GM18868 (cell line): Measurements from ENCODE around the gene ZCCHC7.
A peak's percentile ranks its signal among the peaks of the same experiment; 100 is the strongest.

Source experiments
- ATAC-seq: cut with Tn5 transposase; IDR thresholded peaks from one replicate; pipeline ENCODE4 v1.9.1; 2021; ENCODE audit warnings: mild to moderate bottlenecking, moderate library complexity; ENCODE audit not compliant: unreplicated experiment

The ZCCHC7 gene

DNA sequence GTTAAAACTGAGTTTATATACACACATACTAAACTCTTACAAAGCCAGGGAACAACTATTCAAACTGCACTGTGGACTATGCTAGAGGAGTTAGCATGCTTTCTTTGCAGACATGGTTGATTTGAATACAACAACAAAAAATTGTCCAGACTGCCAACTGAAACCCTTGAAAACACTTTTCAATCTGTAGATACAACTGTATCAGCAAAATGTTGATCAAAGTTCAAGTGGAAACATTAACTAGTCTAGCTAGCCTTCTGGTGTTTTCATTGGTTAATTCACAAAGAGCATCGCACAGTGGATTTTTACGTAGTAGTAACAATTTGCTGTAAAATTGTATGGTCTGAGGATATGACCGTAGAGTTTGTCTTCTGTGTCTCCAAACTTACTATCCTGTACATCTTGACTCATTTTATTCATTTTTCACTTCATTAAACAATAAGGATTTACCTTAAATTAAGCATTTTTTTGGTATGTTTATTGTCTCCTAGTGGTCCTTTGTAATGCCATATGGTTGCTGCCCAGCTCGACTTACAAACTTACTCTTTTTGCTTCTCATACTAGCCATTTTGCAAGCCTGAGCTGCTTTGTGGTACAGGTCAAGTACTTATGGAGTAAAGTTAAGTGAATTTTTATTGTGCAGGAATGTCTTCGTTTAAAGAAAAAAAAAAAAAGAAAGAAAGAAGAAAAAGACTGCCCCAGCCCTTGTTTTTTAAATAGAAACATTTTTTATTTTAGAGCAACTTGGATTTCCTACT, 123.4 kb downstream of the ZCCHC7 start:
- no peak for ATAC-seq

DNA sequence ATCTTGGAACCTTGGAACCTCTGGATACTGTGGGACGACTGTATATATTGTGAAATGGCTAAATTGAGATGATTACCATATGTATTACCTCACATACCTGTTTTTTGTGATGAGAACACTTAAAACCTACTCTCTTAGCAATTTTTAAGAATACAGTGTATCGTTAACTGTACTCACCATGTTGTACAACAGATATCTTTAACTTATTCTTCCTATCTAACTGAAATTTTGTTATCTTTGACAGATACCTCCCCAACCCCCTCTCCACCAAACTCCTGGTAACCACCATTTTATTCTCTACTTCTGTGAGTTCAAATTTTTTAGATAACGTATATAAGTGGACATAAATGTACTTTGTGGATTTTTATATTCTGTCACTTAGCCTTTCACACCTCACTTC, 126.5 kb downstream of the ZCCHC7 start:
- ATAC-seq = no peak

DNA sequence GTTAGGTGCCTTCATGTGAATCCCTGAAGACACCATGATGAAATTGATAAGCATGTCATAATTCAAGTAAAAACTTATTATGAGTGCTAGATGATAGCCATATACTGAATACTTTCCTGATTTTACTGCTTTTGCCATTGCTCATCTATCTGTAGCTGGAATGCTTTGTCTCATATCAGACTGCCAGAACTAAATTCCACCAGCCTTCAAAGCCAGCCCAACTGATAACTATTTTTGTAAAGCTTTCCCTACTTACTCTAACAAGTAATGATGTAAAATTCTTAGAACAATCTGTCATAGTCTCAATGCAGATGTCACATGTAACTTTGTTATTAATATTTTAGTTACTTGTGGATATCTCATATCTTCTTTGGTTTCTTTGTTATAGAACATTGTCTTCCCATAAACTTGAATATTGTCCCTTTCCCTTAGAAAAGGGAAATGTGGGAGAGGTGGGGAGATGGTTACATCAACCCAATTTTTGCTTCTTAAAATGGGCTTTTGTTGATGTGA, 128.3 kb downstream of the ZCCHC7 start:
- ATAC-seq = no peak

DNA sequence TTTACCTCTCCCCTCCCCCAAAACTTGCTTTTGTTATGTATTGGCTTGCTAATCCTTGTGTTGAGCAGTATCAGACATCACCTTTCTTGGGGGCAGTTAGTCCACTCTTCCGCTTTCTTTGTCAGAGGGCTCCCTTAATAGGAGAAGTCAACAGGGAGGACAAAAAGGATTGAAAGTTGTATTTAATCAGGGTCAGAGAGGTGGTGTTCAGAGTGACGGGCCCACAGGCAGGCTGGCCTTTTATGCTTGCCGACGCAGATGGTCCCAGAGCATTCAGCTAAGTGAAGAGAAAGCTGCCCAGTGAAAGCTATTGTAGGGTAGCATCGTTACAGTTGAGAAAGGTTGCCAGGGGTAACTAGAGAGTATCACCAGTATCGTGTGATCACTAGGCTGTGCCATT, 131.1 kb downstream of the ZCCHC7 start:
- ATAC-seq = peak; percentile 95

DNA sequence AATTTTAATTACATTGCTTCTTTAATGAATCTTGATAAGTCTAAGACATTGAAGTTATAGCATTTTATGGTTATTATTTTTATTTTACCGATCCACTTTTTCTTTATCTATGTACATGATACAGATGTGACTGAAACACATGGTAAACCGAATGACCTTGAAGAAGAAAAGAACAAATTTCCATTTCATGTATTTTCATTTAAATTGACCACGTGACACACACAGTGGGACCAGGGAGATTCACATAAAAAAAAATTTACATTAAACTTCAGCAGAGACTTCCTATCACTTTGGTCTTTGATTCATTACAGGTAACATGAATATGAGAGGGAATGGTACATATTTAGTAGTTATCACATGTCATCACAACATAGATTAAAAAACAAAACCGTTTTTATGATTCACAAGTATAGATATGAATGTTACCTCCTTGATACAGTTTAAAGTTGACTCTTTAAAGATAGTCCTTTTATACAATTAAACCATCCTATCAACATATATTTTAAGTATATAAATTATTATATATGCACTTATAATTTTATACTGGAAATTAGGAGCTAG, 133.1 kb downstream of the ZCCHC7 start:
- ATAC-seq = no peak

DNA sequence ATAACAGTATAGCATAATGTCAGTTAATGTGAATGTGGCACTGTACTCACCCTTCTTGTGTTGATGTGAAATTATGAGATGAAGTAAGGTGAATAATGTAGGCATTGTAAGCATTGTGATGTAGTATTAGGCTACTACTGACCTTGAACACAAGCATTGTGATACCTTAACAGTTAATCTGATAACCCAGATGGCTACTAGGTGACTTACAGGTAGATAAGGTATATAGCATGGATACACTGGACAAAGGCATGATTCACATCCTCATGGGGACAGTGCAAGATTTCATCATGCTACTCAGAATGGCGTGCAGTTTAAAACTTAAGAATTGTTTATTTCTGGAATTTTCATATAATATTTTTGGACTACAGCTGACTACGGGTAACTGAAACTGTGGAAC, 134.8 kb downstream of the ZCCHC7 start:
- ATAC-seq = no peak

DNA sequence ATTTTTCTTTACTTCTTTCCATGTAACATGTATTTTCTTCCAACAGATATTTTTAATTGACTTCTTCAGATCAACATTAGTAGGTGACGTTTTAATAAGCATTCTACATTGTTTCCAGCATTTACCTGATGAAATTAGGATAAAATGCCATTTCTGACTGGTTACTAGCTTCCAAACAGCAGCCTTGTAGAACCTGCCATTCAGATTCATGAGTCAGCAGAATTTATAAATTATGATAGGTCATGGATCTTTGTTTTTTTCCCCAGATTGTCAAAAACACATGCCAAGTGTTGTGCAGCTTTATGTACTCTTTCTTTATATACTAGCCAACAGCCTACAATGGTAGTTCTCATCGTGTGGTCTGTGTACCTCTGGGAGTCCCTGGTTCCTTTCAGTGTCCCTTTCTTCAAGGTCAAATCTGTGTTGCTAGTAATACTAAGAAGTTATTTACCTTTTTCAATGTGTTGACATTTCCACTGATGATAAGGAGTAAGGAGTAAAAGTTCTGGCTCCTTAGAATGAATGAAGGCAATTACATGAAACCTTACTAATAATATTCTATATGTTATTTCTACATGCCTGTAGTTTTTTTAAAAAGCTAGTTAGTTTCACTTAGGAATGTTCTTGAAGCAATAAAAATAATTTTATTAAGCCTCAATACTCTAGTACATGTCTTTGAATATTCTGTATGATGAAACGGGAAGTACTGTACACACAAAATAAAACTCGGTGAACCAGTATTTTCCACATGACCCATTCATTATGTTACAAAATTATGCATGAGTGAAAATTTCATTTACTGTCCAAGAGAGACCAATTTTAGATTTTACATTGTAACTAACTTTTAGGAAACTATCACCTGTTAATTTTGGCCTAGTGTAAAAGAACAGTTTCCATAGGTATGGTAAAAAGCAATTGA, 135.8 kb downstream of the ZCCHC7 start:
- ATAC-seq = no peak

DNA sequence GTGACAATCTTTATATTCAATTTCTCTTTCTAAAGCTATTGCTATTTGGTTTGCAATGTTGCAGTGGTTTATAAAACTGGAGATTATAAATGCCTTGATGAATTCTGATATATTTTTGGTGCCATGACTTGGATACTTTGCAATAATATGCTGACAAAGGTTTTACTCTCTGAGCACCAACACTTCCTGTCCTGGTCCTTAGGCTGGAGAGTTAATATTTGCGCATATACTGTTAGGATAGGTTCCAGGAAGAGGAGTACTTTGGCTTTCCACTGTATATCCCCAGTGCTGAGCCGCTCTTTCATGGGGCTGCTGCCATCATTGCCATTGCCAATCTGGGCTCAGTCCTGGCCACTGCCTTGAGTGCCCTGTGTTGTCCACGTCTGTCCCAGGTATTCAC, 139.6 kb downstream of the ZCCHC7 start:
- ATAC-seq = no peak

DNA sequence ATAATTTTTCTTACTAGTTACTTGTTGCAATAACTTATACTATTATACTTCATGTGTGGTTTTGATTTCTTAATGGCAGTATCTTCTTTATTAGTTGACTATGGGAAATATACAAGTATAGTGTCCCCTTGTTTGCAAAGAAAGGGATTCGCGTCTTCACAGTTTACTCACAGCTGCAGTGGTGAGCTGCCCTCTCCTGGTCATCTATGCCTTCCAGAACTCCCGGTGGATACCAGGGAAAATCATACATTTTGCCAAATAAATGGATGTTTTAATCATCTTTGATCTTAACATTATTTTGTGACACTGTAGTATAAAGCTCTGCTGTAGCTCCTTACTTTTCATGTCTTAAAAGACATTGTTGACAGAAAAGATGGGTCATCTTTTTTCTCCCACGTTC, 142.0 kb downstream of the ZCCHC7 start:
- ATAC-seq = no peak

DNA sequence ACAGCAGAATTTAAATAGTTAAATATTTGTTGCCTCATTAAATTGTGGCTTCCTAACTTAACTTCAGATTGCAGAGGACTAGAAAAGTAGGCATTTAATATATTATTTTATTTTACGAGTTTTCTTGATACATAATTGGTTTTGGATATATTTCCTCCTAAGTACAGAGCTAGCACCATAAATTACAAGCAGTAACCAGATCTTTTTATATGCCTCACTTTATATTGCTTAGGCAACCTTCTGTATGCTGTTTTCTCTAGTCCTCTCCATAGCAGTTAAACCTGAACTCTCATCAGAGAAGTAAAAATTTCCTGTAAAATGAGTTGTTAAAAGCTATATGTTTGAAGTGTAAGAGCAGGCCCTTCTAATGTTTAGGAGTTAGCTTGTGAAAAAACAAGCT, 144.2 kb downstream of the ZCCHC7 start:
- ATAC-seq = no peak

DNA sequence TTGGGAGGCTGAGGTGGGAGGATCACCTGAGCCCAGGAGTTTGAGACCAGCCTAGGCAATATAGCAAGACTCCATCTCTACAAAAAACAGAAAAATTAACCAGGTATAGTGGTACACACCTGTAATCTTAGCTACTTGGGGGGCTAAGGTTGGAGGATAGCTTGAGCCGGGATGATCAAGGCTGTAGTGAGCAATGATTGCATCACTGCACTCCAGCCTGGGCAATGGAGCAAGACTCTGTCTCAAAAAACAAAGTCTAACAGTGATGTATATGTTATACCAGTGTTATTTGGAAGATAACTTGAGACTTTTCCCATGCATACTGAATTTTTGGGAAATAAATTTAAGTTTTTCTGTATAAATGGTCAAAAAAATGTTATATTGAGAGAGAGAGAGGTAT, 146.3 kb downstream of the ZCCHC7 start:
- no peak for ATAC-seq

DNA sequence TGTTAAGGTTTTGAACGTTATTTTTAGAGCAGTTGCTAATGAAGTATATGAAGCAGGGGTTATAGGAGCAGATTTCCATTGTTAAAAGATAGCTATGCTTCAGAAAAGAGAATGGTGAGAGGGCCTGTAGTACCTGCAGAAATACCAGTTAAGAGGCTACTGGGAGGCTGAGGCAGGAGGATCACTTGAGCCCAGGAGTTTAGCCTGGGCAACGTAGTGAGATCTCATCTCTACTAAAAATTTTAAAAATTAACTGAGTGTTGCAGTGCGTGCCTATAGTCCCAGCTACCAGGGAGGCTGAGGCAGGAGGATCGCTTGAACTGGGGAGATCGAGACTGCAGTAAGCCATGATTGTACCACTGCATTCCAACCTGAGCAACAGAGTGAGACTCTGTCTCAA, 148.8 kb downstream of the ZCCHC7 start:
- no peak for ATAC-seq

DNA sequence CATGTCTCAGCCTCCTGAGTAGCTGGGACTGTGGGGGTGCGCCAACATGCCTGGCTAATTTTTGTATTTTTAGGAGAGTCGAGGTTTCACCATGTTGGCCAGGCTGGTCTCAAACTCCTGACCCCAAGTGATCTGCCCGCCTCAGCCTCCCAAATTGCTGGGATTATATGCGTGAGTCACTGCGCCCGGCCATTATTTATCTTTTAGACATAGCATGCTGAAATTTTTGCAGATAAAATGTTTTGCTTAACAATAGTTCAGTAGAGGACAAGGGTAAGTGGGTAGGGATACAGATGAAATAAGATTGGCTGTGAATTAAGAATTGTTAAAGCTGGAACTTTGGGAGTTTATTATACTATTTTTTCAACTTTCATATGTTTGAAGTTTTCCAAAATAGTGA, 151.3 kb downstream of the ZCCHC7 start:
- no peak for ATAC-seq

DNA sequence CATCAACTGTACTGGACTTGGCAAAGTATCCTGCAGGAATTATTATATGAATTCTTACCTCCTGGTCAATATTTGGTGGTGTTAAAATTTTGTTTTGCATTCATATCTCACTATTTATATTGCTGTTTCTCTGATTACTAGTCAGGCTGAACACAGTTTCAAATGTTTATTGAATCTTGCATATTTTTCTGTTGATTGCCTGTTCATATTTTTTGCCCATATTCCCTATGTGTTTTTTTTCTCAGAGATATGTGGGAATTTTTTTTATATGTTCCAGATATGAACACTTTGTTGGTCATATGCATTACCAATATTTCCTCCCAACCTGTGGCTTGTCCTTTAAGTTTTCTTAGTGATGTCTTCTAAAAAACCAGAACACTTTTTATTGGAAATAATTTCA, 153.2 kb downstream of the ZCCHC7 start:
- ATAC-seq = no peak

DNA sequence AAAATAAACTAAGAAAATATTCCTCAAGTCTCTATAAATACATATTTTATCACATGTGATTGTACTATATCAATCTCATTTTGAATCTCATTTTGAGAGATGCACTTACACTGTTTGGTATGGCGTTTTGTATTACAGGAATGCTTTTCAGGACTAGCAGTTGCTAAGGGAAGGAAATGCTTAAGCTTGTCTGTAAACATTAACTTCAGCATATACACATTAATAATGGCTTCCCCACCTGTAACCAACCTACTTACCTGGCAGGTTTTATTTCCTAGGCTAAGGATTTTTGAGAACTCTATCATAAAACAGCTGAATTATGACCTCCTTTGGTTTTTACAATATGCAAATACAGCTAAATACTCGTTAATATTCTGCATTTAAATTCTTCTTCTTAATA, 161.2 kb downstream of the ZCCHC7 start:
- ATAC-seq = no peak

DNA sequence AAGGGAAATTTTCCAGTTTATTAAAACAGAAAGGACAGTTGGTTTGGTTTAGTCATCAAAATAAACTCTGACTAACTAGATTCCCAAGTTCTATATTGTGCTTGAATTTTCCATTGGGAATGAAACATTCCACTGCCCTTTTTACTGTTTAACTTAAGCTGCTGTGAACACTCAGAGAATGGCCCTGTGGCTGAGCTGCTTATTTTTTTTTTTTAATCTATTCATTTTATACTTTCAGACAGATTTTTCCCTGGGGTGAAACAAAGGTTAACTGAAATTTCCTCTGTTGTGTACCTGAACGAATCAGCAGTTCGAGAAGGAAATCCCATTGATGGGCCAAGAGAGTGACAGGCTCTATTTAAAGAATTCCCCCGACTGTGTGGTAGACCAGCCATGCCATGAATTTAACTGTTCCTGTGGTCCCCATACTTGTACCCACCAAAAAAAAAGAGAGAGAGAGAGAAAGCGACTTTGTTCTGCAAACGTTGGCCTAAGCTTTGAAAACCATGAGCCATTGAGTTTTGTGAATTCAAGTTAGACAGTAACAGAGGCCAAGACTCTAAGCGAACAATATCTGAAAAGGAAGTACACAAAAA, 163.5 kb downstream of the ZCCHC7 start:
- ATAC-seq = peak; percentile 79

DNA sequence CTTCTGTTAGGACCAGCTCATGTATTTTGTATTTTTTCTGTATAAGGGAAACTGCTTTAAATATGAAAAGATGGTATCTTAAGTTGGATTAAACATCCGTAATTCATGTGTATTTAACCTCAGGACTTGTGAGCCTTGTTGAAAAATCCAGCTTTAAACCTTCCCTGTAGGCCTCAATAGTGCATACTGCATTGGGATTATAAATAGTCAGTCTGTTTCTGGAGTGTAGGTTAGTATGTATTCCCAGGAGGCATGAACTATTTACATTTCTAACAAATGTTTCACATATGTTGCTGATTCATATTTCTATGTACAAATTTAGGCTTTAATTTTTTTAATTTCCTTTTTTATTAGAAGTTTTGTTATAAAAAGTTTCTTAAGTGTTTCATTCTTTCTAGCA, 164.3 kb downstream of the ZCCHC7 start:
- ATAC-seq = no peak

DNA sequence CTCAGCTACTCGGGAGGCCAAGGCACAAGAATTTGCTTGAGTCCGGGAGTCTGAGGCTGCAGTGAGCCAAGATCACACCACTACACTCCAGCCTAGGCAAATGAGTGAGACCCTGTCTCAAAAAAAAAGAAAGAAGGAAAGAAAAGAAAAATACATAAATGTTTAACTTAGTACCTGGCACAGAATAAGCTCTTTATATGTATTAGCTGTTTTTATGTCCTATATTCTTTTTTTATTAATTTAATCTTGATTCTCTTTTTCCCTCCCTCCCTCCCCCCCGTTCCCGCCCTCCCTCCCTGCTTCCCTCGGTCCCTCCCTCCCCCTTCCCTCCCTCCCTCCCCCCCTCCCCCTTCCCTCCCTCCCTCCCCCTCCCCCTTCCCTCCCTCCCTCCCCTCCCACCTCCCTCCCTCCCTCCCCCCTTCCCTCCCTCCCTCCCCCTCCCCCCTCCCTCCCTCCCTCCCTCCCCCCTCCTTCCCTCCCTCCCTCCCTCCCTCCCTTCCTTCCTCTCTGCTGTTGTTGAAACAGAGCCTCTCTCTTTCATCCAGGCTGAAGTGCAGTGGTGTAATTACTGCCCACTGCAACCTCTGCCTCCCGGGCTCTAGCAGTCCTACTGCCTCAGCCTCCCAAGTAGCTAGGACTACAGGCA, 166.3 kb downstream of the ZCCHC7 start:
- ATAC-seq = no peak

DNA sequence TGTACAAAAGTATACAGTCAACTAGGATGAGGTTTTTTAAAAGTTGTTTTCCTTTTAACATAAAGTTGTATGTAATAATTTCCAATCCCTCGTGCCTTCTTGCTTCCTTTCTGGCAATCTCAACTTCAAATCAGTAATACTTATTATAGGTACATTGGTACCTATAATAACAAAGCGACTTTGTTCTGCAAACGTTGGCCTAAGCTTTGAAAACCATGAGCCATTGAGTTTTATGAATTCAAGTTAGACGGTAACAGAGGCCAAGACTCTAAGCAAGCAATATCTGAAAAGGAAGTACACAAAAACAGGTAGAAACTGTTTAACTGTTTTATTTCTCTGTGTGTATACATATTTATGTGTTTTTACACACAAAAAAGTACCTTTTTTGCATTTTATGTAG, 166.9 kb downstream of the ZCCHC7 start:
- no peak for ATAC-seq

DNA sequence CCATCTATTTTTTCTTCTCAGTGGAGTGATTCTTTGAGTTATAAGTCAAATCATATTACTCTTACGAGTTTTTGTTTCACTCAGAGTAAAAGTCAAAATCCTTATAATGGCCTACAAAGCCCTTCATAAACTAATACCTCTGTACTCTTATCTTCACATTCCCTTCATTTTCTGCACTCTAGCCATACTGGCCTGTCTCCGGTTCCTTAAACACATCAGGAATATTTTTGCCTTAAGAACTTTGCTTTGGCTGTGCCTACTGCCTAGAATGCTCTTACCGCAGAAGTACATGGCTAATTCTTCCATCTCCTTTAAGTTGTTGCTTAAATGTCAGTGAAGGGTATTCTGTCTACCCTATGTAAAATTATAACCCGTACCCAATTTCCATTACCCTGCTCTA, 169.3 kb downstream of the ZCCHC7 start:
- no peak for ATAC-seq
